ENCODE data around the gene CD83.

CD83 gene

GRCh38 chr6:14127611-14128010 is 10.0 kb downstream of the CD83 start:
- DNase-seq: no peak

- no peak for DNase-seq
Measured at GRCh38 chr6:14128012-14128411, 10.4 kb downstream of the CD83 start.

- no peak for DNase-seq
Measured at GRCh38 chr6:14128746-14129145, 11.2 kb downstream of the CD83 start.

- no peak for DNase-seq
Measured at GRCh38 chr6:14129575-14129974, 12.0 kb downstream of the CD83 start.

- DNase-seq: no peak
Measured at GRCh38 chr6:14130435-14131075, 13.0 kb downstream of the CD83 start.

- DNase-seq: no peak
Measured at GRCh38 chr6:14131579-14131978, 14.0 kb downstream of the CD83 start.

- DNase-seq: no peak
Measured at GRCh38 chr6:14132244-14132920, 14.8 kb downstream of the CD83 start.

- no peak for DNase-seq
Measured at GRCh38 chr6:14132921-14133275, 15.3 kb downstream of the CD83 start.

GRCh38 chr6:14134211-14134910 is 16.8 kb downstream of the CD83 start:
- no peak for DNase-seq

GRCh38 chr6:14135893-14136539 is 18.4 kb downstream of the CD83 start:
- DNase-seq: no peak

- DNase-seq: no peak
Measured at GRCh38 chr6:14138701-14139215, 21.2 kb downstream of the CD83 start.

GRCh38 chr6:14141351-14142062 is 23.9 kb downstream of the CD83 start:
- no peak for DNase-seq

GRCh38 chr6:14142063-14142450 is 24.5 kb downstream of the CD83 start:
- no peak for DNase-seq

- DNase-seq: no peak
Measured at GRCh38 chr6:14142511-14143223, 25.1 kb downstream of the CD83 start.

GRCh38 chr6:14143305-14143704 is 25.7 kb downstream of the CD83 start:
- DNase-seq: no peak

- DNase-seq: peak; percentile 69
Measured at GRCh38 chr6:14144678-14145113, 27.1 kb downstream of the CD83 start.

- DNase-seq: no peak
Measured at GRCh38 chr6:14146506-14147096, 29.0 kb downstream of the CD83 start.

- no peak for DNase-seq
Measured at GRCh38 chr6:14147891-14148290, 30.3 kb downstream of the CD83 start.

GRCh38 chr6:14148471-14148870 is 30.9 kb downstream of the CD83 start:
- DNase-seq: no peak

- no peak for DNase-seq
Measured at GRCh38 chr6:14149053-14149738, 31.6 kb downstream of the CD83 start.

GRCh38 chr6:14149739-14150130 is 32.2 kb downstream of the CD83 start:
- DNase-seq: no peak
